IPS-18a (cell line): ENCODE results near the gene FBRS.
"Not testable (repeated sequence)": the region's sequence is repeated elsewhere in the genome, so short reads cannot be mapped to it uniquely, and the experiment has no call there.

Experiments
- H3K27ac ChIP-seq: one replicate; pipeline ENCODE4 v1.5.1; 2013; ENCODE audit warnings: low read length
- H3K27me3 ChIP-seq: one replicate; pipeline ENCODE4 v1.6.1; 2013; ENCODE audit warnings: mild to moderate bottlenecking, low read length; ENCODE audit not compliant: control insufficient read depth, insufficient read depth
- H3K36me3 ChIP-seq: one replicate; pipeline ENCODE4 v1.6.1; 2013; ENCODE audit warnings: low read depth, low read length; ENCODE audit not compliant: control insufficient read depth
- H3K4me1 ChIP-seq: one replicate; pipeline ENCODE4 v1.6.1; 2013; ENCODE audit warnings: low read depth, low read length; ENCODE audit not compliant: control insufficient read depth
- H3K4me3 ChIP-seq: one replicate; pipeline ENCODE4 v1.5.1; 2013; ENCODE audit warnings: low read length
- H3K9ac ChIP-seq: one replicate; pipeline ENCODE4 v1.6.1; 2013; ENCODE audit warnings: mild to moderate bottlenecking, low read length, moderate library complexity
- H3K9me3 ChIP-seq: one replicate; pipeline ENCODE4 v1.6.1; 2013; ENCODE audit warnings: low read depth, low read length; ENCODE audit not compliant: control insufficient read depth

FBRS gene

GRCh38 chr16:30696646-30697045 is 38.4 kb downstream of the FBRS start:
- not testable (repeated sequence) for H3K9ac ChIP-seq, H3K4me3 ChIP-seq, H3K9me3 ChIP-seq, H3K27ac ChIP-seq
- Histone ChIP-seq H3K36me3 (peaks cover 14% of the 10 kb centered on the region), H3K27me3 (peaks cover 61% of the 10 kb centered on the region), H3K4me1 (peaks cover 16% of the 10 kb centered on the region)

GRCh38 chr16:30697264-30698138 is 39.3 kb downstream of the FBRS start:
- Histone ChIP-seq H3K4me3 (peak overlapping the region; percentile 93), H3K27me3 (peaks cover 53% of the 10 kb centered on the region), H3K4me1 (peaks cover 8% of the 10 kb centered on the region), H3K36me3 (peaks cover 16% of the 10 kb centered on the region), H3K9ac (peak overlapping the region; percentile 99), H3K9me3 (no peaks in the 10 kb centered on the region), H3K27ac (peak overlapping the region; percentile 99)

- Histone ChIP-seq H3K27me3 (peaks cover 45% of the 10 kb centered on the region), H3K4me1 (peaks cover 6% of the 10 kb centered on the region), H3K4me3 (peak overlapping the region; percentile 93), H3K9ac (peak overlapping the region; percentile 99), H3K9me3 (no peaks in the 10 kb centered on the region), H3K27ac (peak overlapping the region; percentile 99), H3K36me3 (peaks cover 20% of the 10 kb centered on the region)
Measured at GRCh38 chr16:30698139-30698815, 40.0 kb downstream of the FBRS start.

- H3K4me3 ChIP-seq, result peak within 1 kb of the TSS; percentile 93
- peaks cover 6% of the 10 kb centered on the region for H3K4me1 ChIP-seq
- H3K9me3 ChIP-seq, result no peaks in the 10 kb centered on the region
- H3K36me3 ChIP-seq, result peaks cover 24% of the 10 kb centered on the region
- peaks cover 37% of the 10 kb centered on the region for H3K27me3 ChIP-seq
- H3K9ac ChIP-seq, result peak within 1 kb of the TSS; percentile 99
- peak within 1 kb of the TSS; percentile 99 for H3K27ac ChIP-seq
Measured at GRCh38 chr16:30698816-30699614, 40.8 kb downstream of the FBRS start, which contains the start of gene SRCAP. SRCAP (plus strand) TSS chr16:30699171; CDS start chr16:30700825, 1,654 bp downstream.

GRCh38 chr16:30699615-30700099 is 41.4 kb downstream of the FBRS start:
- H3K36me3 ChIP-seq, result peaks cover 30% of the 10 kb centered on the region
- peaks cover 31% of the 10 kb centered on the region for H3K27me3 ChIP-seq
- H3K4me3 ChIP-seq, result peak overlapping the region; percentile 93
- no peaks in the 10 kb centered on the region for H3K9me3 ChIP-seq
- no peak overlapping the region for H3K27ac ChIP-seq
- peak overlapping the region; percentile 99 for H3K9ac ChIP-seq
- peaks cover 6% of the 10 kb centered on the region for H3K4me1 ChIP-seq

GRCh38 chr16:30700491-30700890 is 42.3 kb downstream of the FBRS start:
- H3K27me3 ChIP-seq, result peaks cover 23% of the 10 kb centered on the region
- H3K4me1 ChIP-seq, result peaks cover 6% of the 10 kb centered on the region
- H3K27ac ChIP-seq, result no peak overlapping the region
- no peak overlapping the region for H3K4me3 ChIP-seq
- peaks cover 35% of the 10 kb centered on the region for H3K36me3 ChIP-seq
- H3K9me3 ChIP-seq, result no peaks in the 10 kb centered on the region
- H3K9ac ChIP-seq, result no peak overlapping the region

- peaks cover 6% of the 10 kb centered on the region for H3K4me1 ChIP-seq
- H3K27ac ChIP-seq, result no peak overlapping the region
- H3K9me3 ChIP-seq, result no peaks in the 10 kb centered on the region
- peaks cover 38% of the 10 kb centered on the region for H3K36me3 ChIP-seq
- no peak overlapping the region for H3K4me3 ChIP-seq
- H3K9ac ChIP-seq, result no peak overlapping the region
- H3K27me3 ChIP-seq, result peaks cover 18% of the 10 kb centered on the region
Measured at GRCh38 chr16:30700971-30701370, 42.7 kb downstream of the FBRS start.

- H3K27me3 ChIP-seq, H3K9me3 ChIP-seq, H3K9ac ChIP-seq, H3K4me1 ChIP-seq, H3K27ac ChIP-seq, H3K4me3 ChIP-seq: not testable (repeated sequence)
- H3K36me3 ChIP-seq, result peaks cover 59% of the 10 kb centered on the region
Measured at GRCh38 chr16:30703071-30703470, 44.8 kb downstream of the FBRS start.

- Histone ChIP-seq H3K4me1 (peaks cover 6% of the 10 kb centered on the region), H3K9ac (no peak overlapping the region), H3K9me3 (no peaks in the 10 kb centered on the region), H3K36me3 (peaks cover 68% of the 10 kb centered on the region), H3K27ac (no peak overlapping the region), H3K4me3 (no peak overlapping the region), H3K27me3 (no peaks in the 10 kb centered on the region)
Measured at GRCh38 chr16:30703971-30704370, 45.7 kb downstream of the FBRS start.

- Histone ChIP-seq H3K4me3 (no peak overlapping the region), H3K36me3 (peaks cover 80% of the 10 kb centered on the region), H3K9ac (no peak overlapping the region), H3K4me1 (no peaks in the 10 kb centered on the region), H3K27ac (no peak overlapping the region), H3K27me3 (no peaks in the 10 kb centered on the region), H3K9me3 (no peaks in the 10 kb centered on the region)
Measured at GRCh38 chr16:30706046-30706445, 47.8 kb downstream of the FBRS start.

GRCh38 chr16:30710971-30711370 is 52.7 kb downstream of the FBRS start:
- Histone ChIP-seq H3K36me3 (peaks cover 89% of the 10 kb centered on the region), H3K27me3 (no peaks in the 10 kb centered on the region)

More at GRCh38 chr16:30710971-30711370, 52.7 kb downstream of the FBRS start:
- no peaks in the 10 kb centered on the region for H3K9me3 ChIP-seq
- H3K4me1 ChIP-seq, result no peaks in the 10 kb centered on the region
- H3K9ac ChIP-seq, result no peak overlapping the region
- no peak overlapping the region for H3K27ac ChIP-seq
- H3K4me3 ChIP-seq, result no peak overlapping the region
